K562 (cell line): ENCODE data around the gene RNU6-9. TPM values are rescaled to one million over a fixed set of nuclear protein-coding genes. Genes with fewer than 3 reads are reported as not detected.
A peak's percentile ranks its signal among the peaks of the same experiment; 100 is the strongest.

ENCODE experiments used
- AFF1 ChIP-seq, 2 experiments: fragments of 450-650 bp; IDR thresholded peaks; 2 replicates each; pipeline ENCODE4 v1.6.1; 2018; ENCODE audit warnings: mild to moderate bottlenecking in 2 of 2, low read depth in 1 of 2; ENCODE audit not compliant: partially characterized antibody in 2 of 2
- DDX20 ChIP-seq: fragments of 450-650 bp; IDR thresholded peaks from 2 replicates; pipeline ENCODE4 v1.6.1; 2016; ENCODE audit warnings: missing genetic modification characterization, low read depth, mild to moderate bottlenecking, missing compliant biosample characterization, moderate library complexity
- ELF4 ChIP-seq: fragments of 450-650 bp; formaldehyde crosslinking; IDR thresholded peaks from 2 replicates; pipeline ENCODE4 v1.4.0; 2022; ENCODE audit warnings: missing genetic modification characterization
- ELK1 ChIP-seq: sonication (generic); formaldehyde crosslinking; IDR thresholded peaks from 2 replicates; pipeline ENCODE4 v1.8.1; 2022; ENCODE audit warnings: missing genetic modification reagents
- HDAC6 ChIP-seq: IDR thresholded peaks from 2 replicates; pipeline ENCODE4 v1.6.1; 2012; ENCODE audit warnings: low read depth, mild to moderate bottlenecking, control low read depth, inconsistent platforms, low read length, moderate library complexity
- KAT8 ChIP-seq: fragments of 450-650 bp; IDR thresholded peaks from 2 replicates; pipeline ENCODE4 v1.6.1; 2016; ENCODE audit warnings: low read depth, mild to moderate bottlenecking
- KLF1 ChIP-seq: fragments of 450-650 bp; IDR thresholded peaks from 2 replicates; pipeline ENCODE4 v1.6.1; 2016; ENCODE audit warnings: missing genetic modification characterization, missing compliant biosample characterization
- RAD51 ChIP-seq: fragments of 450-650 bp; IDR thresholded peaks from 2 replicates; pipeline ENCODE4 v1.7.1; 2016; ENCODE audit warnings: low read depth, mild to moderate bottlenecking, borderline replicate concordance
- RNF2 ChIP-seq: sonication (generic); IDR thresholded peaks from 2 replicates; pipeline ENCODE4 v1.6.1; 2016
- RUNX1 ChIP-seq: sonication (generic); IDR thresholded peaks from 2 replicates; pipeline ENCODE4 v1.6.1; 2016; ENCODE audit warnings: antibody characterized with exemption, low read depth
- SAFB2 ChIP-seq: fragments of 200-400 bp; formaldehyde crosslinking; IDR thresholded peaks from 2 replicates; pipeline ENCODE4 v1.6.1; 2018; ENCODE audit warnings: borderline replicate concordance, low read length, low read depth, moderate library complexity; ENCODE audit not compliant: severe bottlenecking
- SFPQ ChIP-seq: fragments of 200-400 bp; formaldehyde crosslinking; IDR thresholded peaks from 2 replicates; pipeline ENCODE4 v1.6.1; 2017; ENCODE audit warnings: mild to moderate bottlenecking, low read depth, low read length, moderate library complexity
- STAT6 ChIP-seq: sonication (generic); formaldehyde crosslinking; IDR thresholded peaks from 2 replicates; pipeline ENCODE4 v1.8.1; 2023; ENCODE audit warnings: mild to moderate bottlenecking, missing genetic modification reagents
- TBP ChIP-seq: optimal IDR thresholded peaks from 2 replicates; pipeline ENCODE3; 2011; ENCODE audit warnings: low read depth, low read length, improper control_type of control experiment
- TEAD1 ChIP-seq, 2 experiments: fragments of 450-650 bp in 1 of 2; sonication (generic) in 1 of 2; formaldehyde crosslinking; IDR thresholded peaks; 2 replicates each; pipeline versions ENCODE4 v1.4.0 to v1.8.0; 2020 to 2022; ENCODE audit warnings: mild to moderate bottlenecking in 2 of 2, missing genetic modification reagents in 1 of 2
- ZNF431 ChIP-seq: sonication (generic); formaldehyde crosslinking; IDR thresholded peaks from 2 replicates; pipeline ENCODE4 v1.8.0; 2022; ENCODE audit warnings: mild to moderate bottlenecking, missing genetic modification reagents
- polyA plus RNA-seq, 8 experiments: library from polyadenylated mRNA; depleted of rRNA in 4 of 8; stranded (reverse) in 5 of 8; unstranded in 3 of 8; fragments of >200 nt; fragmentation: Nextera tagmentation in 2 of 8; fragmentation: Illumina TruSeq in 1 of 8; extraction: Ambion mirVana in 2 of 8; extraction: Trizol in 1 of 8; gene quantifications; 2 replicates each; pipeline versions ENCODE4 v1.2.1 to v1.2.3, GENCODE V29; 2011 to 2014; ENCODE audit warnings: inconsistent platforms in 1 of 8, missing spikeins in 1 of 8
- total RNA-seq, 7 experiments: library from RNA; depleted of rRNA in 6 of 7; stranded (reverse); fragments of >200 nt in 6 of 7; fragmentation: Illumina TruSeq in 2 of 7; extraction: Trizol in 2 of 7; gene quantifications; 2 replicates each; pipeline versions ENCODE4 v1.2.1 to v1.2.3, GENCODE V29; 2011 to 2021; ENCODE audit warnings: low replicate concordance in 1 of 7

The RNU6-9 gene
- total and polyA plus RNA-seq, 9 of the 15 experiments (the other 6 are each of a cell fraction or from before 2014, with no cell fraction given) = not detected

- TF ChIP-seq AFF1 (IDR thresholded peaks at IDR 0.05; ENCODE audit: low read depth in 1 of 2, partially characterized antibody in 2 of 2) = peak in 1 of 2 experiments; percentile 43
- peak; percentile 17; the same call in 1 of the 2 replicates for TF ChIP-seq RAD51
- no peak for TF ChIP-seq DDX20 (tag)
- TF ChIP-seq STAT6 (CRISPR knock-in tag) = no peak
- no peak for TF ChIP-seq SFPQ
- 0 out of 2 replicates have a peak, but pooled peaks have one; percentile 23 for TF ChIP-seq RUNX1
- peak; percentile 43 for TF ChIP-seq TBP
- no peak for TF ChIP-seq HDAC6
- TF ChIP-seq TEAD1 (CRISPR knock-in tag; IDR thresholded peaks at IDR 0.05) = peak in 1 of 2 experiments; percentile 76; a peak in 2 of 4 replicates
- TF ChIP-seq KAT8 = no peak
- no peak for TF ChIP-seq ELK1 (CRISPR knock-in tag)
- no peak for TF ChIP-seq SAFB2
- 0 out of 2 replicates have a peak, but pooled peaks have one; percentile 28 for TF ChIP-seq ZNF431 (CRISPR knock-in tag)
- TF ChIP-seq KLF1 (tag) = no peak
- TF ChIP-seq ELF4 (CRISPR knock-in tag) = peak; percentile 87
- peak; percentile 95 for TF ChIP-seq RNF2
Measured at GRCh38 chr19:907183-907853, 14.0 kb downstream of the RNU6-9 start (continued).
